Esophagus squamous epithelium (tissue), 4 donors: ENCODE data around the gene ZMAT5.

Source experiments
- CTCF ChIP-seq, 6 experiments: fragments of 450-650 bp in 4 of 6; fragments of 200-600 bp in 2 of 6; sonication (generic) in 2 of 6; IDR thresholded peaks; one replicate each; pipeline ENCODE4 v1.5.1; 2016 to 2019; ENCODE audit warnings: antibody characterized with exemption in 6 of 6, mild to moderate bottlenecking in 4 of 6, moderate library complexity in 4 of 6
- POLR2A ChIP-seq, 4 donors: fragments of 450-650 bp; IDR thresholded peaks; one replicate each; pipeline ENCODE4 v1.6.1; 2017; ENCODE audit warnings: antibody characterized with exemption in 4 of 4, mild to moderate bottlenecking in 4 of 4, moderate library complexity in 3 of 4

DNA sequence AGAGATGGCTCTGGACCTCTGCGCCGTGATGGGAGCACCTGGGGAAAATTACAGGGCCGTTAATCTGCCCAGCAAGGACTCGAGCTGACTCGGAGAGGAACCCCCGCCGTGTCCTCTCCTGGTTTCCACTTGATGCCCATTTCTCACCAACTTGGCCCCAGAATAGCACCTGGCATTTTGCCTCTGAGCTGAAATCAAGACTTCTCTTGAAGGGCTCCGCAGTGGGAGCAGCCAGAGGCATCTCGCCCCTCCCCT is 66.0 kb downstream of the ZMAT5 start:
- no peak for TF ChIP-seq CTCF (IDR thresholded peaks at IDR 0.05)
- no peak for TF ChIP-seq POLR2A (IDR thresholded peaks at IDR 0.05)
